KOPT-K1 (cell line): ENCODE data around the gene CD200R1L.

Experiments used
- H3K27ac ChIP-seq: fragments of 200-600 bp; sonication (generic); 2 replicates; pipeline ENCODE4 v1.5.1; 2016; ENCODE audit warnings: antibody characterized with exemption, mild to moderate bottlenecking, low read depth, low read length; ENCODE audit not compliant: poor library complexity, severe bottlenecking
- H3K36me3 ChIP-seq: fragments of 200-600 bp; sonication (generic); 2 replicates; pipeline ENCODE4 v1.5.1; 2017; ENCODE audit warnings: antibody characterized with exemption, mild to moderate bottlenecking, low read length, moderate library complexity; ENCODE audit not compliant: insufficient read depth
- H3K9me3 ChIP-seq: fragments of 200-600 bp; sonication (generic); 2 replicates; pipeline ENCODE4 v1.5.1; 2017; ENCODE audit warnings: antibody characterized with exemption, low read length, mild to moderate bottlenecking; ENCODE audit not compliant: insufficient read depth, poor library complexity, severe bottlenecking

CD200R1L gene

DNA sequence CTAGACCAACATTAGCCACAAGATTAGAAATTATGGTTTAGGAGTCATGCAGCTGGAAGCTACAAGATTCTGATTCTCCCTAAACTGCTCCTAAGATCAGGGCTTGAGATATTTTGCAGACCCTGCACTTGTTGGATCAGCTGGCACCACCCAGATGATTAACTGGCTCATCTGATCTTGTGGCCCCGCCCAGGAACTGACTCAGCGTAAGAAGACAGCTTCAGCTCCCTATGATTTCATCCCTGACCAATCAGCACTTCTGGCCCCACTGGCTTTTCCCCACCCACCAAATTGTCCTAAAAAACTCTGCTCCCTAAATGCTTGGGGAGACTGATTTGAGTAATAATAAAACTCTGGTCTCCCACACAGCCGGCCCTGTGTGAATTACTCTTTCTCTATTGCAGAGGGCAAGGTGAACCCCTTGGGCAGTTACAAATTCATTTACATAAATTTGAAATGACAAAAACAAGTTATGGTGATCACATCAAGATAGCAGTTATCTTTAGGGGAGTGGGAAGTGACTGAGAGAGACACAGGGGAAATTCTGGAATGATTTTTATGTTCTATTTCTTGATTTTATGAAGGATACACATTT lies 76.5 kb downstream of the CD200R1L start:
- Histone ChIP-seq H3K36me3 (no peaks in the 10 kb centered on the region), H3K27ac (no peak overlapping the region), H3K9me3 (no peaks in the 10 kb centered on the region)

DNA sequence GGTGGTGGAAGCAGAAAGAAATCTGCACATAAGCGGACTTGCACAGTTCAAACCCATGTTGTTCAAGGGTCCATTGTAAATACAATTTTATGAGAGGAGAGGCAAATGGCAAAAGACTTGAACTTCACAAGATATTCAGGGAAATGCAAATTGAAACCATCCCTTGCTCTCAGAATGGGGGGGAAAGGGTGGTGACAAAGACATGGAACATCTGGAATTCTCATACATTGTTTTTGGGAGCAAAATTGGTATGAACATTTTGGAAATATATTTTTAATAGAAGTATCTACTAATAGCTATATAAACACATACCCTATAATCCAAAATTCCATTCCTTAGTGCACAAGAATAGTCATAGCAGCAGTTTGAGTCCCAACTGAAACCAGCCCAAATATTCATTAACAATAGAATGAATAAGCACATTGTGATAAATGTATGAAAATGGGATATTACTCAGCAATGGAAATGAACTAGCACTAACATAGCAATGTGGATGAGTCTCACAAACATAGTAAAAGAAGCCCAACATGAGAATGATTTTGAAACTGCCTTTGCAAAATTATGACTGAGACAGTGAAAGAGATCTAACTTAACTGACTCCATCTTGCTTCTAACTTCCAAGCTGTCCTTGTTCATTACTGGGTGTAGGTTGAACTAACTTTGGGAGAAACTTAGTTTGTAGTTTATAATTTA lies 77.2 kb downstream of the CD200R1L start:
- H3K9me3 ChIP-seq, result no peaks in the 10 kb centered on the region
- no peaks in the 10 kb centered on the region for H3K36me3 ChIP-seq
- H3K27ac ChIP-seq, result no peak overlapping the region

DNA sequence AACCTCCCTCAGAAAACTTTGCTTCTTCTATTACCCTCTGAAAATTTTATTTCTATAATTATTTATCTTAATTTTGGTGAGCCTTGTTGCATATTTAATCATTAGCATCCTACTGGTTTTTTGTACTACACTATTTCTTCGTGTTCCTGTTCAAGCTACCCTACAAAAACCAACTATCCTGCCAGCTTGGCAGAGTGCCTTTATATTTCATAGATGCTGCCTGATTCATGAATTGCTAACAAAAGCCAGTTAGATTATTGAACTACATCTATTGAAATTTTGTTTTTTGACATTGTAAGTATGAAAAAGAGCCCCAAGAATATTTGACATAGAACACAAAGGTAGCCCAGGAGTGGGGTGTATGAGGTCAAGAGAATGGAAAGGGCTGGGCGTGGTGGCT lies 78.9 kb downstream of the CD200R1L start:
- Histone ChIP-seq H3K9me3 (no peaks in the 10 kb centered on the region), H3K27ac (no peak overlapping the region), H3K36me3 (no peaks in the 10 kb centered on the region)

DNA sequence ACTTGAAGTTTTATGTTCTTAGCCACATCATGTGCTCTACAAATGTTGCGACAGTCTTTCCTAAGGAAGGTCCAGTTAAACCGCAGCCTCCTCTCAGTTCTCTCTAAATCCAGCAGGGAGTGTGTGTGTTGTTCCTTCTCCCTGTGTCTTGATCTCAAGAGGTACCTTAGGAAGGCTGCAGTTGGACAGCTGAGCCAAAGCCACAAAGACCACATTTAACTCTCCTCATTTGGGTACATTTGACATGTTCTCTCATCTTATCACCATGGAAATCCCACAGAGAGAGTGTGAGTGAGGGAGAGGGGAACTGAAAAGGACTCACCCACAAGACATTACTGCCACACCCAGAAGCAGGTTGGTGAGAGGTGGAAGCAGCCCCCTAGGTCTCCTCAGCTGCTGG lies 79.5 kb downstream of the CD200R1L start:
- no peaks in the 10 kb centered on the region for H3K36me3 ChIP-seq
- no peaks in the 10 kb centered on the region for H3K9me3 ChIP-seq
- no peak overlapping the region for H3K27ac ChIP-seq
